Stimulated activated CD8-positive, alpha-beta memory T cell treated with anti-CD3 and anti-CD28 coated beads, Interleukin-4, amount 100 ng/mL, for 4 hours (primary cell): ENCODE results near the gene DOCK4.
"Not testable (repeated sequence)": the region's sequence is repeated elsewhere in the genome, so short reads cannot be mapped to it uniquely, and the experiment has no call there.

ENCODE experiments used
- DNase-seq, 2 donors: peaks; one replicate each; pipeline ENCODE4 v3.0.0-alpha.2; 2020; ENCODE audit warnings: low read depth in 2 of 2, low spot score in 1 of 2

DOCK4 gene

DNA sequence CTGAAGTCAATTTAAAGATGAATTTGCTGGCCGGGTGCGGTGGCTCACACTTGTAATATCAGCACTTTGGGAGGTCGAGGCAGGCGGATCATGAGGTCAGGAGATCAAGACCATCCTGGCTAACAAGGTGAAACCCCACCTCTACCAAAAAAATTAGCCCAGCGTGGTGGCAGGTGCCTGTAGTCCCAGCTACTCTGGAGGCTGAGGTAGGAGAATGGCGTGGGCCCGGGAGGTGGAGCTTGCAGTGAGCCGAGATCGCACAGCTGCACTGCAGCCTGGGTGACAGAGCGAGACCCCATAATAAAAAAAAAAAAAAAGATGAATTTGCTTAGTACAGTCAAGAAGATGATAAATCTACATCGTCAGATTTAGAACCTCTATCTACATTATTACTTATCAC, 288.8 kb downstream of the DOCK4 start:
- DNase-seq, result not testable (repeated sequence)

DNA sequence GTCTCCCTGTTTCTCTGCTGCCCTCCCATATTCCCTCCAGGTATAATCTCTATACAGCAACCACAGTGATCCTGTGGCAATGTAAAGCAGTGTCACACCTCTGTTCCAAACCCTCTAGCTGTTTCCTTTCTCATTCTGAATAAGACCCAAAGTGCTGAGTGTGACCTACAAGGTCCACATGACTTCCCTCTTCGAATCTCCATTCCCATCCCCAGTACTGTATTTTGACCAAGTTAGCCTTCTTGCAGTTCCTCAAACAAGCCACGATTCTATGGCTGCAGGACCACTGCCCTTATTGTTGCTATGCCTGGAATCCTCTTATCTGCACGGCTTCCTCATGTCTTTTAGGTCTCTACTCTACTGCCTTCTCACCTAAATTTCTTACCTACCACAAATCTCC, 291.9 kb downstream of the DOCK4 start:
- no peak for DNase-seq

DNA sequence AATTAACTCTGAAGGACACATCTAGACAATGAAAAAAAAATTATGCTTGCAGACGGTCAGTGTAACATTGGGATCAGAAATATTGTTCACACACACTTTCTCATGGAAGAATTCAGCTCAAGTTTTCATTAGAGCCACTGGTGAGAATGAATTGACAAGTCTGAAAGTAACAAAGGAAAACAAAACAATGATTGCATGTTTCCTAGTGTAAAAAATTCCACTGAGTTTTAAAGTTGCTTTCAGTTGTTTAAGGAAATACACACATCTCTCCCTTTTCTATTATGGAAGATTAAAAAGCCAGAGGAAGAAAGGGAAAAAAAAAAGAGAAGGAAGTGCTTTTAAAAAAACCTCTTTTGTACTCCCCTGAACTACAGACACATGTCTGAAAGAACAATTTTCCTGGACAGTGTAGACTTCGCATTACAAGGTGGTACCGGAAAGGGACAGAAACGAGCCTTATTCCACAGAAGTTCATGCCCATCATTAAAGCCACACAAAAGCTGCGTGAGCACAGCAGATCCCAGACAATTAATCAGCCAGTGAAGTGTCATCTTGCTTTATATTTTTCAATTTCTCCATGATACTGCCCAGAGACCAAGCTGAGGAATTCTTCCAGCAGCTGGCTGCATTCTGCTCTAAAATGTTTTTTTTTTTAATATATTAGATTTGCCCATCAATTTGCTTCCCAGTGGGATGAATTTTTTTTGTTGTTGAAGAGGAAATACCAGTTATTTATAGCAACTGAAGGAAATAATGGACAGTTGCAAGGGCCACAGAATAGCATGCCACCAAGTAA, 294.8 kb downstream of the DOCK4 start:
- DNase-seq, result no peak

DNA sequence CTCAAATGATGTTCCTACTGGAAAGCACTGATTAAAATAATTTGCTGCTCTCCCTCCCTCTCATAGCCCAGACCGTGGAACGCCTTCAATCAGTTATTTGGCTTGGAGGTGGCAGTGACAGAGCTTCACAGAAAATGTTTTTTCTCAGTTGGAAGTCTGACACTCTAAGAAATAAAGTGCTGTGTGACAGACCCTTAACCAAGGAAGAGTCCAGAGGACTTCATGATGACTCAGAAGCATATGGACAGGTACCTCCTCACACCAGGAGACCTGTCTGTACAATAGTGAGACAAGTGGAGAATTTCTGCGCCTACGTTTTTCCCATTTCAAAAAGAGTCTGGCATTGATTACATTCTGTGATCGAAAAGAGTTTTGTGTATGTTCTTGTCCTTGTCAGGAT, 295.5 kb downstream of the DOCK4 start:
- no peak for DNase-seq

DNA sequence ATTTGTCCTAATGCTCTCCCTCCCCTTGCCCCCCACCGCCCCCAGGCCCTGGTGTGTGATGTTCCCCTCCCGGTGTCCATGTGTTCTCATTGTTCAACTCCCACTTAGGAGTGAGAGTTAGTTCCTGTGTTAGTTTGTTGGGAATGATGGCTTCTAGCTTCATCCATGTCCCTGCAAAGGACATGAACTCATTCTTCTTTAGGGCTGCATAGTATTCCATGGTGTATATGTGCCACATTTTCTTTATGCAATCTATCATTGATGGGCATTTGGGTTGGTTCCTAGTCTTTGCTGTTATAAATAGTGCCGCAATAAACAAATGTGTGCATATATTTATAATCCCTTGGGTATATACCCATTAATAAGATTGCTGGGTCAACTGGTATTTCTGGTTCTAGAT, 297.5 kb downstream of the DOCK4 start:
- DNase-seq, result not testable (repeated sequence)

DNA sequence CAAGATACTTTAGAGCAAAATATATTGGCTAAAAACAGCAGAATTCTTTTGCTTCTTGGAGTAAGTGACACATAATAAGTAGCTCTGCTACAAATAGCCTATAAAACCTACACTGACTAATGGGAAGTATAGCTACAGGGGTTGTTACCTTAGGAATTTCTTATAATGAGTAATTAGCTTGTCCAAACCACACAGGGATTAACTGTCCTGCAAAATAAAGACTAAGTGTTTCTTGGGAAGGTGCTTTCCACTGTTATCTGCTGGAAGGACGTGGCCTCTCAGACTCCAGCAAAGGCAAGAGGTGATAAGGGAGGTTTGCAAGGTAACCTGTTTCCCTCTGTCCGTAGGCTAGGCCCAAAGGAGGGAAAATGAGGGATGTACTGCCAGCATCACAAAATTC, 302.4 kb downstream of the DOCK4 start:
- DNase-seq, result no peak

DNA sequence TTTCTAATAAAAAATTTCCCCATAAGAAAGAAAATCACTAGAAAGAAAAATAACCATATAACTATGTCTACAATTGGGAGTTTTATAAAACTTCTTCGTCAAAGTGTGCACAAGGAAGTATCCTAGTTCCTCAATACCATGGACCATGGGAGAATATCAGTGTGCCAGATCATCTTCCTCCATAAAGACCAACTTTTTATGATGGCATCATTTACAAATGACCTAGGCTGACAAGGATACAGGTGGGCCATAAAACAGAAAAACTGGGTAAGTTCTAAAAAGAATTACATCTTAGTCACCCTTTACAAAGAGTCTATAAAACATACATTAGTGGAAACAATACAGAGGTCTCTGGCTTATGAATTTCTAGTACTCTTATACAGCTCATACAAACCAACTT, 303.2 kb downstream of the DOCK4 start:
- no peak for DNase-seq

DNA sequence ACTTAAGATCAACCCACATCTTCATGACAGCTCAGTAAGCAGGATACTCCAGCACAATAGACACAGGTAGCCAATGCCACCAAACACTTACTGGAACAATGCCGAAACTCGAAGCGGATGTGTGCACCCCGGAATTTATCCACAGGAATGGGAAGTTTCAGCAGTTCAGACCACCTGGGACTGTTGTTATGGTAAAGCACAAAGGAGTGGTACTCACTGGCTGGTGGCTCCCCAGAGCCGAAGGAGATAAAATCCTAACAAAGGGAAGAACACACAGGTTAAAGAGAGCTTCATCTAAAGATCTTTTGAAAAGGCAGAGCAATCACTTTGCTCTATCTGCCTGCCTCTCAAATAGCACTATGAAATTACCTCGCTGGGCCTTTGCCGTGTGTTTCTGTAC, 305.9 kb downstream of the DOCK4 start:
- no peak for DNase-seq

DNA sequence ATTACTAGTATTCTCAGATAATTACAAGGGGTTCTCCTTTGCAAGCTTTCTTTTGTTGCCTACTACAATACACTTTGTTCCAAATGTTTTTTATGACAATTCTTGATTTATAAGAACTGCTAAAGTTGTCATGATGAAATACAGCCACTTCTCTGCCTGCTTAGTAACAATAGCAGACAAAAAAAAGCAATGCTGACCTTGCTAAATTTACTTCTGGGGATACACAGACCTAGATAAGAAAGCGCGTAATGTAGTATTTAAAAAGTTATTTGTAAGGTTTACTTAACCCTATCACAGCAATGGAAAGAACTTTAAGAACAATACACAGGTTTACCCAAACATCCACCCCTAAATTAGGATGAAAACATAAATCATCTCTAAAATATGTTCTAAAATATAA, 311.1 kb downstream of the DOCK4 start:
- no peak for DNase-seq

DNA sequence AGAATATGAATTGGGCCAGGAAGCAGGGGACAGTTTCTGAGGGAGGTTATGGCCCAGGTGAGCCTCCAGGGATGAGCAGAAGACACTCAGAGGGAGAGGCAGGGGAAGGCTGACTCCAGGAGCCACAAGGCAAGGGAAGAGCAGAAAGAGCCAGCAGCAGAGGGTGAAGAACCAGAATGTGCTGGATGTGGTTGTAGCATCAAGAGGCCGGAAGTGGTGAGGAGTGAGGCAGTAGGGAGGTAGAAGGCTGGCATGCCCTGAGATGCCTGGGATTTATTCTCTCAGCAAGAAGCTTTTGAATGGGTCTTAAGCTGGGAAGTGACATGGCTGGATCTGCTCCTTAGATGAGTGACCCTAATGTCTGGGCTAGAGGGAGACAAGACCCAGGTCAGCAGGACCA, 311.7 kb downstream of the DOCK4 start:
- DNase-seq, result no peak

DNA sequence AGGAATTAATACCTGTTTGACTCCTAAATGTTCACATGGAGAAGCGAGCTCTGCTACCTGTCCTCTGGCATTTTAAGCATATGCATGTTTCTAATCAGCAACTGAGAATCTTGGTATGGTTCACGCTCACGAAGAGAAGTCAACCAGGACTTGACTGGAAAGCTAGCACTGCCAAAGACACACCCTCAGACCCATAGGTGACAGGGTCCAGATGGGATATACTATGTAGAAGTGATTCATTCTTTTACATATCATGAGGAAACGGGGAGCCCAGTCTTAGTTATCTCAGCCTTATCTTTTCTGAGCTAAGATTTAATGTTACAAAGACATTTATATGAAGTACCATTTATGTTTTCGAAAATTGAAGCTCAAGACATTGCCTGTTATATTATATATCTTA, 313.0 kb downstream of the DOCK4 start:
- DNase-seq, result no peak

DNA sequence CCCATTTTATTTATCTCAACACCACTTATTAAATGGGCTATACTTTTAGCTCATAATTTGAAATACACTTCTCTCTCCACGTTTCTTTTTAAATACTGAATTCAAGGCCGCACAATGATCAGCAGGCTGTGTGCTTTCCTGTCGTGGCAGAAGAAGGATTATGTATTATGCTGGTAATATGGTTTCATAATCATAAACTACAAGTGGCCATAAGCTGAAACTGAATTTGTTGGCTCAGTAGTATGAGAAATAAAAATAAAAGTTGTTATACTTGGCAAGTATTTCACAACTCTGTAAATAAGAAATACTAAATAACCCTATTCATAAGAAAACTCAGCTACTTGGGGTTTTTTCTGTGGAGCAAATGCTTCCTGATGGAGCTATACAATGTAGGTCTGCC, 313.6 kb downstream of the DOCK4 start:
- no peak for DNase-seq

DNA sequence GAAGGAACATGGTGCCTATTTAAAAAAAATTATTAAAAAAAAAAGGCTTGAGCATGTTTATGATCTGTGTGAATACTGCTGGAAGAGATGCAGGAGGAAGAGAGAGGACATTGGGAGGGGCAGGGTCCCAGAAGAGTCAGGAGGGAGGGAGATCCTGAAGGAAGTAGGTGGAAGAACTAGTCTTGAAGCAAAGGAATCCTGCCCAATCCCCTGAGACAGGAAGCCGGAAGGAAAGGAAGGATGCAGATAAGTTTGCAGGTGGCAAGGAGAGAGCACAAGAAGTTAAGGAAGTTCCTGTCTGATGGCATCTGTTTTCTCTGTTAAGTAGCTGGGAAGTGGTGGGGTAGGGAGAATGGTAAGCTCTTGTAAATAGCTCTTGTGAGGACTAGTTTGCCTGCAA, 318.5 kb downstream of the DOCK4 start:
- no peak for DNase-seq

DNA sequence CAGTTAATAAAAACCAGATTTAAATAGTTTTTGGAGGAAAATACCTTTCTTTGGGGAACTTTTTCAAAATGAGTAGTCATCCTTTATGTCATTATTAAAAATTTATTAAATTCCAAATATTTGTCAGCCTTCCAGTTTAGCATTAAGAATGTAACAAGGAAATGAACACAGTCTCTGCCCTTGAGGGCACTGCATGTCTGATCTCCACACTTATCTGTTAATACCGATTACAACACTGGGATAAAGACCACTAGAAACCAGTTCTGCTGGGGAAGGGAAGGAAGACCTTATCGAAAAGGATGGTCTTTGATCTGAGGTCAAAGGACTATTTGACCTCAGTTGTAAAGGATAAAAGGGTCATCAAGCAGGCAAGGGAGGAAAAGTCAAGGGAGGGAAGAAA, 320.0 kb downstream of the DOCK4 start:
- no peak for DNase-seq

DNA sequence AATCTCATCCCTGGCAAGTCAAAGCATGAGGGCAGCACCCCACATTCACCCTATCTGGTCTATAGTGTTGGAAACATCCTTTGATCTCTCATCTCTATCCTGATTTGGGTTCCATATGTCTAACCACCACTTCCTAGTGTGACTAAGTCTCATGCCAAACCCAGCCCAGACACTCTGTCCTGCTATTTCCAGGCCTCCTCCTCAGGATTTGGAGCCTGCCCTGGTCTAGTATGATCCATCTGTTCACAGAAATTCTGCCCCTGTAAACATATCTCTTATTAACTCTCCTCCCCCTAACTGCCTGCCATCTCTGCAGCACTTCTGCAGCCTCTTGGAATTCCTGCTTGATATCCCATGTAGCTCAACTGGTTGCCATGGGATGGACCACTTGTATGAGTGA, 323.0 kb downstream of the DOCK4 start:
- DNase-seq, result no peak

DNA sequence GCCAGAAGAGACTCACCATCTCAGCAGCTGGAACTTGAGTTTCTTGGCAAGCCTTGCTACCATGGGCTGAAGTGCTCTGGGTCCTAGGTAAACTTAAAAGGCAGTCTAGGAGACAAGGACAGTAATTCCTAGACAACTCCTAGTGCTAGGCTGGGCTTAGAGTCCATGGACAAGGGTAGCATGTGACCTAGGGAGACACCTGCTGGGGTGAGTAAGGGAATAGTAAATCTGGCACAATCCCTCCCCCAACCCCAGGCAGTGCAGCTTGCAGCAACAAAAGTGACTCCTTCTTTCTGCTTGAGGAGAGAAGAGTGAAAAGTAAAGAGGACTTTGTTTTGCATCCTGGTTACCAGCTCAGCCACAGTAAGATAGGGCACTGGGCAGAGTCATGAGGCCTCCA, 327.4 kb downstream of the DOCK4 start:
- DNase-seq, result no peak

DNA sequence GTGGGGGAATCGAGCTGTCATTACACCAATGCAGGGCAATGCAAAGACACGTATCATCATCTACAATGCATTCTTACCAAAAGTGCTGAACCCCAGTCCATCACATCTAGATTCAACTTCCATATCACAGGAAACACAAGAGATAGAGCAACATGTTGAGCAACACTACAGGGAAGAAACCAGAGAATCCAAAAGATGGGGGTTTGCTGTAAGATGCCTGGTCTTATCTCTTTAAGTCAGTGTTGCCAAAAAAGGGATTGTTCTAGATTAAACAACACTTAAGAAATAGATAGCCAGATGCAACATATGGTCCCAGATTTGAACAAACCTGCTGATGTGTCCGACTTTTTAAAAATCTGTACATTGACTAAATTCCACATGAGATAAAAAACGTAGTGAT, 328.3 kb downstream of the DOCK4 start:
- no peak for DNase-seq

DNA sequence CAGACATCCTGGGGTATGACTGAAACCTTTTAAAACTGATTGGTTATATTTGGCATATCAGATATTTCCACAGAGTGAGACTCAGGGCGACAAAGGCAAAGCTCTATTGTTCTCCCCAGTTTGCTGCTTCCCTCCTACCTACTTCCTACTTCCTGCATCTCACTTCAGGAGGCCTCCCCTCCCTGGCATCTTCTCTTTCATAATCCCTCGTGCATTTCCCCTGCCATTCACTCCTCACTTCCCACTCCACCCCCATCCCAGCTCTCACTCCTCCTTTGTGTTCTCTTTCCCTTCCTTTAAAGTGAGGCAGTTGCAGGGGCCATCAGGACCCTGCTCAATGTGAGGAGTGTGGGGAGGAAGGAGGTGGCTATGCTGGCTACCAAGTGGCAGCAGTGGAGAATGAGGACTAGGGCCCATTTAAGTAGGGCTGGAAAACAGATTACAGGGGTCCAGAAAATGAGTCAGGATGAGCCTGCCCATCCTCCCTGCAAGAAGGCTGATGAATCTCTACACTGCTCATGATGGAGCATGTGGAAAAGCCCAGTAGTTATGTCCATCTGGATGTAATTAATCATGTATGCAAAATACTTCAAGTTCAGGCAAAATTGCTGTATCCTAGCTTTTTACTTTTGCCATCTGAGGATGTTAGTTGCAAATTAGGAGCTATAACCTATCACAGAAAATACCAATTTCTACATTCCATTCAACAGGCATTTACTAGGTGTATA, 332.1 kb downstream of the DOCK4 start:
- no peak for DNase-seq

DNA sequence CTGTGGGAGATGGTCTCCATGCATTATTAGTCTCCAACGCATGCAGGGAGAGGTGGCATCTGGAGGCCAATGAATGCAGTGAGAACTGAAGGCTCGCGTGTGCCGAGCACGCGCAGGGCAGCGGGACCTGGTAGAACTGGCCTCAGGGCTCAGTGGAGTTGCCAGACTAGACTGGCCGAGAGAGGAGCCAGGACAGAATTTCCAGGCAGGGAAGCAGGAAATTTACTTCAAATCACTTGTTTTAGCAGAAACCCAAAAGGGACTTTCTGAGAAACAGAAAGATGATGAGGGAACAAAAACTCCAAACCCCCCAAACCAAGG, 332.9 kb downstream of the DOCK4 start:
- DNase-seq, result no peak

DNA sequence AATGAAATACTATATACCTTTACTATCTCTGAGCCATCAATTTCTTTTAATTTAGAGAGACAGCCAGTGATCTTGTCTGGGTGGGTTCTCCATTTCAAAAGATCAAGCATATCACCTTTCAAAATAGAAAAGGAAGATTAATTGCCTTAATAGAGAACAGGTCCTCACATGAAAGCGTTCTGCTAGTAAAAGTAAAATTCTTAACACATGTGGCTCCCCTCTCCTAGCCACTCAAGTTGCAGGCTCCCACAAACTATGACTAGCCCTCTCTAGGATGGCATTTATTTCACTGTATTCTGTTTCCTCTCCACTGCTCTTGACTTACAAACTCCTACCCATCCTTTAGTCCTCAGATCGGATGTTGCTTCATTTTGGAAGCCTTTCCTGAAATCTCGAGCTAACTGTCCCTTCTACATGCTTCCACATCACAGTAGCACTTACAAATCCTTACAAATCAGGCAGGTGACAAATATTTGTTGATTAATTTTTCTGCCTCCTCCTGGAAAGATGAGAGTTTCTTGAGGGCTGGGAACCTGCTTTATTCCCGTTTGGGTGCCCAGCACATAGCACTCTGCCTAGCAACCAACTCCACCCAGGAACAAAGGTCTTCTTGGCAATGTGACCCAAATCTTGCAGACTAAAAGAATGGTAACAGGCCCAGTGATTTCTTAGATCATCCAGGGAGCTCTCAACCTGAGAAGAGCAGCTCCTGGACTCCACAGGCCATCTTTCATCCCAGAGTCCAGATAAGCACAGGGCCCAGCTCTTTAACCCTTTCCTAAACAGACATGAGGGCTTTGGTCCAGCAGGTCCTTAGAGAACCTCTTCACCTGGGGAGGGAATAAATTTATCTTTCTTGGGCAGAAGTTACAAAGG, 333.5 kb downstream of the DOCK4 start:
- DNase-seq, result no peak

DNA sequence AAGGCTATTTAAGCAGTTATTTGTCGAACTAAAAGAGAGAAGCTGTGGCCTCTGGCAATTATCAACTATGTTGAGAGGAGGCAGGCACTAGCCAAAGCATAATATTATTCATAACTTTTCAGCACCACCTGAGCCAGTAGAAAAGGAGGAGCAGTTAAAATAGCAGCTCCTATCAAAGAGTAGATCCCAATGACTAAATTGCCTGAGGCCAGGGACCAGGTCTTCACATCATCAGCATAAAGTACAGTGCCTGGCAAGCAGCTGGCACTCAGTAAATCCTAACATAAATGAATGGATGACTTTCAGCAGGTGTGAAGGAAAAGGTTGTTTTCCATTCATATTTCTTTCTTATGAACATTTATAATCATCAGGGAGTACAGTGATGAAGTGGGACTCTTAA, 334.9 kb downstream of the DOCK4 start:
- DNase-seq, result no peak

DNA sequence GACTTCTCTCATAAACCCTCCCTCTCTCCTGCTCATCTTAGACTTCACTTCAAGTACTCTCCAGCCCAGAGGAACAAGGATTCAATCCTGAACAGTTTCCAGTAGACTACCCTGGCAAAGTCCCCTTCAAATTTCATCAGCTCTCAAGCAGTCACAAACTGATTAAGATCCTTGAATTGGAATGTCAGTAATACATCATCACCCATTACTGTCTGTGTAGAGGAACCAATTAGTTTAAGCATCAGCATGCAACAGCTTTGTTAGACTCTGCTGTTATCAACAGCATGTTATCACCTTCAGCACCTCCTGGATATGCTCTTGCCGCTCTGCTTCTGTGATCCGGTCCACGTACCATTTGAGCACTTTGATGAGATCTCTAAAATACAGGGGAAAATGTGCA, 336.9 kb downstream of the DOCK4 start:
- DNase-seq, result no peak
